GM12878 (cell line): ENCODE results near the gene GANAB. TPM values are rescaled to one million over a fixed set of nuclear protein-coding genes. Genes with fewer than 3 reads are reported as not detected.
A peak's percentile ranks its signal among the peaks of the same experiment; 100 is the strongest.

Experiments used
- ATAC-seq: fragments of 200-7000 bp; cut with Tn5 transposase; 3 replicates; pipeline ENCODE4 v1.9.1; 2020; ENCODE audit warnings: mild to moderate bottlenecking, moderate library complexity
- BruUV-seq: library from RNA; stranded (reverse); fragments of 400-500 nt; replicated peaks from 2 replicates; lab custom pipeline; 2021; lab: Mats Ljungman, UMichigan
- CTCF ChIA-PET: fragments of 300-600 bp; sonication (Branson Sonifier 250); formaldehyde crosslinking; extraction: SDS; loops from one replicate; lab custom pipeline; 2021; ENCODE audit warnings: inconsistent platforms; lab: Yijun Ruan, JAX
- POLR2A ChIA-PET: fragments of 350-600 bp; formaldehyde crosslinking; extraction: SDS; loops from one replicate; lab custom pipeline; 2021; ENCODE audit warnings: inconsistent platforms; lab: Charles Lee
- RAD21 ChIA-PET: fragments of 300-600 bp; sonication (Branson Sonifier 250); formaldehyde crosslinking; loops from one replicate; lab custom pipeline; 2023; ENCODE audit warnings: antibody characterized with exemption; ENCODE audit not compliant: unreplicated experiment; lab: Charles Lee
- SMC1A ChIA-PET: fragments of 300-600 bp; sonication (Branson Sonifier 250); formaldehyde crosslinking; loops from one replicate; lab custom pipeline; 2023; ENCODE audit not compliant: unreplicated experiment, uncharacterized antibody; lab: Charles Lee
- DNase-seq: peaks from one replicate; pipeline ENCODE4 v3.0.0-alpha.2; 2011; ENCODE audit warnings: low read depth, low spot score
- FAIRE-seq: peaks from 3 replicates; lab custom pipeline; 2011; peaks lifted over from hg19 to GRCh38; lab: Jason Lieb, UNC
- H2AFZ ChIP-seq: 2 replicates; pipeline ENCODE4 v1.6.0; 2011; ENCODE audit warnings: low read depth, low read length, control low read depth; ENCODE audit not compliant: control insufficient read depth
- H3K27ac ChIP-seq: 2 replicates; pipeline ENCODE4 v1.5.1; 2011; ENCODE audit warnings: control low read depth; ENCODE audit not compliant: control insufficient read depth, insufficient read depth
- H3K27me3 ChIP-seq, 2 experiments: replicated peaks in 1 of 2; 2 replicates each; pipeline versions ENCODE4 v1.6.0 to v1.6.1; 2011; ENCODE audit warnings: low read length in 1 of 2; ENCODE audit not compliant: control insufficient read depth in 2 of 2, insufficient read depth in 2 of 2
- H3K36me3 ChIP-seq, 2 experiments: 2 replicates each; pipeline ENCODE4 v1.5.1; 2011; ENCODE audit warnings: low read length in 1 of 2; ENCODE audit not compliant: control insufficient read depth in 2 of 2, insufficient read depth in 2 of 2
- H3K4me1 ChIP-seq: 2 replicates; pipeline ENCODE4 v1.6.1; 2011; ENCODE audit warnings: mild to moderate bottlenecking, low read length, moderate library complexity, mixed read lengths; ENCODE audit not compliant: control insufficient read depth, insufficient read depth
- H3K4me2 ChIP-seq: 2 replicates; pipeline ENCODE4 v1.6.0; 2011; ENCODE audit warnings: control low read depth; ENCODE audit not compliant: control insufficient read depth, insufficient read depth
- H3K4me3 ChIP-seq: fragments of 200-600 bp; sonication (generic); 2 replicates; pipeline ENCODE4 v1.5.1; 2016
- H3K79me2 ChIP-seq: 2 replicates; pipeline ENCODE4 v1.6.0; 2011; ENCODE audit warnings: low read length; ENCODE audit not compliant: control insufficient read depth, insufficient read depth
- H3K9ac ChIP-seq: 2 replicates; pipeline ENCODE4 v1.8.0; 2011; ENCODE audit warnings: low read length, control low read depth, mixed read lengths; ENCODE audit not compliant: control insufficient read depth, insufficient read depth
- H3K9me3 ChIP-seq: replicated peaks from 3 replicates; pipeline ENCODE4 v1.5.1; 2011; ENCODE audit warnings: mild to moderate bottlenecking, low read length; ENCODE audit not compliant: control insufficient read depth, insufficient read depth
- H4K20me1 ChIP-seq: 2 replicates; pipeline ENCODE4 v1.6.0; 2011; ENCODE audit not compliant: control insufficient read depth, insufficient read depth
- BHLHE40 ChIP-seq, 2 experiments: fragments of 450-650 bp in 1 of 2; IDR thresholded peaks; 2 replicates each; pipeline ENCODE4 v1.6.1; 2011 to 2017; ENCODE audit warnings: low read depth in 2 of 2, borderline replicate concordance in 1 of 2, improper control_type of control experiment in 1 of 2, low read length in 1 of 2, mild to moderate bottlenecking in 1 of 2
- CBFB ChIP-seq: IDR thresholded peaks from 2 replicates; pipeline ENCODE4 v1.6.1; 2016; ENCODE audit warnings: antibody characterized with exemption, low read depth
- CBX3 ChIP-seq: fragments of 200-600 bp; sonication (generic); IDR thresholded peaks from 2 replicates; pipeline ENCODE4 v1.6.1; 2016; ENCODE audit warnings: low read depth, borderline replicate concordance
- CBX5 ChIP-seq: sonication (generic); IDR thresholded peaks from 2 replicates; pipeline ENCODE4 v1.6.1; 2016; ENCODE audit warnings: low read depth, moderate library complexity, mild to moderate bottlenecking, inconsistent platforms
- CHD4 ChIP-seq: fragments of 200-600 bp; sonication (generic); IDR thresholded peaks from 2 replicates; pipeline ENCODE4 v1.6.1; 2016; ENCODE audit warnings: mild to moderate bottlenecking
- CREM ChIP-seq: IDR thresholded peaks from 2 replicates; pipeline ENCODE4 v1.6.1; 2014; ENCODE audit warnings: antibody characterized with exemption, low read depth
- DPF2 ChIP-seq: fragments of 450-650 bp; IDR thresholded peaks from 2 replicates; pipeline ENCODE4 v1.6.1; 2017; ENCODE audit warnings: mild to moderate bottlenecking
- FOS ChIP-seq: IDR thresholded peaks from 3 replicates; pipeline ENCODE4 v1.6.1; 2011; ENCODE audit warnings: borderline replicate concordance; ENCODE audit not compliant: insufficient read length; ENCODE audit errors: extremely low read depth
- HCFC1 ChIP-seq: fragments of 150-350 bp; IDR thresholded peaks from 2 replicates; pipeline ENCODE4 v1.6.1; 2014; ENCODE audit warnings: low read length
- IKZF2 ChIP-seq, 2 experiments: fragments of 450-650 bp; IDR thresholded peaks; 2 replicates each; pipeline ENCODE4 v1.6.1; 2017; ENCODE audit warnings: mild to moderate bottlenecking in 2 of 2, moderate library complexity in 2 of 2
- JUNB ChIP-seq: IDR thresholded peaks from 2 replicates; pipeline ENCODE4 v1.6.1; 2016; ENCODE audit warnings: antibody characterized with exemption, mild to moderate bottlenecking
- MYC ChIP-seq: IDR thresholded peaks from 2 replicates; pipeline ENCODE4 v1.6.1; 2011; ENCODE audit warnings: mild to moderate bottlenecking, low read length, moderate library complexity, inconsistent platforms; ENCODE audit not compliant: insufficient read depth, insufficient replicate concordance, insufficient read length, severe bottlenecking
- NR2C1 ChIP-seq: fragments of 450-650 bp; IDR thresholded peaks from 2 replicates; pipeline ENCODE4 v1.6.1; 2017; ENCODE audit warnings: antibody characterized with exemption, mild to moderate bottlenecking, moderate library complexity
- POLR2A ChIP-seq: IDR thresholded peaks from 2 replicates; pipeline ENCODE4 v1.6.1; 2011; ENCODE audit warnings: low read depth, mild to moderate bottlenecking, low read length
- RFX5 ChIP-seq: IDR thresholded peaks from 2 replicates; pipeline ENCODE4 v1.6.1; 2011; ENCODE audit warnings: low read depth, low read length, improper control_type of control experiment
- RUNX3 ChIP-seq: IDR thresholded peaks from 2 replicates; pipeline ENCODE4 v1.6.1; 2012; ENCODE audit warnings: low read length, inconsistent platforms
- SMAD1 ChIP-seq: fragments of 450-650 bp; IDR thresholded peaks from 2 replicates; pipeline ENCODE4 v1.6.1; 2018; ENCODE audit warnings: mild to moderate bottlenecking, low read depth; ENCODE audit not compliant: partially characterized antibody
- SUZ12 ChIP-seq: fragments of 200-600 bp; sonication (generic); IDR thresholded peaks from one replicate; pipeline ENCODE4 v1.6.1; 2018; ENCODE audit warnings: antibody characterized with exemption, mild to moderate bottlenecking; ENCODE audit not compliant: unreplicated experiment
- YY1 ChIP-seq: IDR thresholded peaks from 2 replicates; pipeline ENCODE4 v1.6.1; 2011; ENCODE audit warnings: low read depth, mild to moderate bottlenecking, low read length
- ZNF384 ChIP-seq: IDR thresholded peaks from 2 replicates; pipeline ENCODE4 v1.6.1; 2012; ENCODE audit warnings: low read depth, mild to moderate bottlenecking, low read length, improper control_type of control experiment, borderline replicate concordance
- ZSCAN29 ChIP-seq: fragments of 450-650 bp; IDR thresholded peaks from 2 replicates; pipeline ENCODE4 v1.6.1; 2017; ENCODE audit warnings: mild to moderate bottlenecking, moderate library complexity
- WGBS: methylation state at CpG from one replicate; pipeline ENCODE4 v1.1.6; 2016; ENCODE audit warnings: low lambda C conversion rate; ENCODE audit not compliant: insufficient replicate concordance, insufficient coverage; ENCODE audit errors: missing lambda C conversion rate; 5-methylcytosine and 5-hydroxymethylcytosine counted together
- in situ Hi-C: fragments of 300-500 bp; cut with MboI; formaldehyde crosslinking; loops from 9 replicates; pipeline ENCODE4 v1.14.3; 2018; ENCODE audit warnings: mixed read lengths
- intact Hi-C: fragments of 100-400 bp; cut with micrococcal nuclease; formaldehyde crosslinking; loops from one replicate; pipeline ENCODE4 v1.14.2; 2022; ENCODE audit not compliant: unreplicated experiment
- polyA plus RNA-seq, 11 experiments: library from polyadenylated mRNA; depleted of rRNA in 4 of 11; unstranded in 6 of 11; stranded (reverse) in 5 of 11; fragments of >200 nt; fragmentation: Nextera tagmentation in 4 of 11; fragmentation: Illumina TruSeq in 1 of 11; extraction: Ambion mirVana in 4 of 11; extraction: Trizol in 1 of 11; gene quantifications; 1 replicate in 1 of 11; 2 replicates in 10 of 11; pipeline versions ENCODE4 v1.2.1 to v1.2.3, GENCODE V29; 2011 to 2016; ENCODE audit warnings: inconsistent platforms in 2 of 11, missing spikeins in 2 of 11, low read depth in 1 of 11
- total RNA-seq, 4 experiments: library from RNA; depleted of rRNA in 3 of 4; stranded (reverse); fragments of >200 nt in 3 of 4; fragmentation: Illumina TruSeq in 1 of 4; extraction: Trizol in 1 of 4; gene quantifications; 2 replicates each; pipeline versions ENCODE4 v1.2.1 to v1.2.3, GENCODE V29; 2013 to 2021
- TF ChIP-seq, protein P1 (sequence below): fragments of 450-650 bp; IDR thresholded peaks from 2 replicates; pipeline ENCODE4 v1.6.1; 2017; ENCODE audit warnings: mild to moderate bottlenecking, low read depth, inconsistent platforms; ENCODE audit not compliant: poor library complexity, severe bottlenecking

Gene GANAB
- total and polyA plus RNA-seq, 10 of the 15 experiments (the other 5 are each of a cell fraction or from before 2014, with no cell fraction given), result 4.5 to 175 (median 102) TPM

DNA sequence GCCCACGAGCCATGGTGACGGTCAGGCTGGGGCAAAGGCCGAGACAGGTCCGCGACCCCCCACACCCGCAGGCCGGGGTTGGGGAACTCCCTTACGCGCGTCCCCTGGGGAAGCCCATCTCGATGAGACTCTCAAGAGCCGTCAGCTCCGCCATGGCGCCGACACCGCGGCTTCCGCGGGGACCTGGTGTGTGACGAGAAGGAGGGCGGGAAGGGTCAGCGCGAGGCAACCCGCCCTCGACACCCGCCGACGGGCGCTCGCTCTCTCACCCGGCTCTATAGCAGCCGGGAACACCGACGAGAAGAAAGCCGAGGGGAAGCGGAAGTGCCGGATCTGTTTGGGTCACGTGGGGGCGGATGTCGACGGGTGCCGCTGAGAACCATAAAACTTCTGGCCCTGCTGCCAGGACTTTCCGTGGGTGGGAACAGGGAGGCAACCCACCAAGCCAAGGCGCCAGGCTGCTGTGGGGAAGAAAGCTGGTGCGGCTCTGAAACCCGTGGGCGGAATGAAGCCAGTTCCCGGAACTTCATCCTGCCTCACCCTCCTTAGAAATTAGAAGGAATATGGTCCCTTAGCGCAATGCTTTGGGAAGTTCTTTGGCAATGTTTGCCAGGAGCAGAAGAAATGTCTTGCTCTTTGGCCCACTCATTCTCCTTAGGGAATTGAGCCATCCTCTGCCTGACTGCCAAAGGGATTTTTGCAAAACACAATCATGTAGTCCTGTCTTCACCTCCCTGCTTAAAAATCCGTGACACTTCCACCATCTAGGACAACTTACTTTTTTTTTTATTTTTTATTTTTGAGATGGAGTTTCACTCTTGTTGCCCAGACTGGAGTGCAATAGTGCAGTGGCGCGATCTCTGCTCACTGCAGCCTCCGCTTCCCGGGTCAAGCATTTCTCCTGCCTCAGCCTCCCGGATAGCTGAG, 32.6 kb upstream of the GANAB start, which contains the start of gene UBXN1:
Gene UBXN1, minus strand, starts transcription at position 304 of the 927 bp plus-strand sequence. Its CDS starts 150 bp downstream, at position 154.
- WGBS, result 9% methylated on average over 54 of the region's 55 CpGs
- H3K27ac ChIP-seq, result peak within 1 kb of the TSS; percentile 94
- peaks cover 20% of the 10 kb centered on the region for H3K79me2 ChIP-seq
- ChIA-PET RAD21 (interaction anchor here (0.6 to 1.9 kb wide), 5 partner anchors 14 to 254 kb away, joined by 3 to 8 read pairs (median 4); partner anchors contain the start of genes C11orf98, CSKMT and INTS5), POLR2A (interaction anchor here (0.6 to 9.7 kb wide), 9 partner anchors 9 to 175 kb away, joined by 3 to 83 read pairs (median 4); partner anchors contain the start of genes C11orf98, CSKMT, EEF1G and HNRNPUL2), SMC1A (interaction anchor here (1.0 to 1.6 kb wide), 2 partner anchors 13 to 79 kb away, joined by 3 read pairs; no protein-coding TSS in a partner anchor), CTCF (interaction anchor here (1.0 to 2.9 kb wide), 6 partner anchors 11 to 284 kb away, joined by 3 to 24 read pairs (median 6); no protein-coding TSS in a partner anchor)
- H3K9me3 ChIP-seq, result no peaks in the 10 kb centered on the region
- peak within 1 kb of the TSS; percentile 94 for H3K9ac ChIP-seq
- in situ Hi-C loops (no loop called here), intact Hi-C loops (no loop called here)
- H3K36me3 ChIP-seq, result peaks cover 0 to 10% of the 10 kb centered on the region in 2 experiments; a peak in 1 of 4 replicates
- H3K4me1 ChIP-seq, result peaks cover 11% of the 10 kb centered on the region
- peak within 1 kb of the TSS; percentile 77 for H3K4me2 ChIP-seq
- ATAC-seq (peak; percentile 90), DNase-seq (no peak), FAIRE-seq (peak; percentile 84)
- peak within 1 kb of the TSS; percentile 78 for H2AFZ ChIP-seq
- H4K20me1 ChIP-seq, result no peaks in the 10 kb centered on the region; the same call in 1 of the 2 replicates
- BruUV-seq, result TSS peak; percentile 88
- peak within 1 kb of the TSS; percentile 89 for H3K4me3 ChIP-seq
- no peaks in the 10 kb centered on the region for H3K27me3 ChIP-seq
- no peak for TF ChIP-seq CHD4
- no peak for TF ChIP-seq SMAD1
- no peak for TF ChIP-seq SUZ12
- no peak for TF ChIP-seq CBX3
- TF ChIP-seq YY1, result peak; percentile 85; the same call in 1 of the 2 replicates
- TF ChIP-seq RFX5, result no peak
- TF ChIP-seq, protein P1, sequence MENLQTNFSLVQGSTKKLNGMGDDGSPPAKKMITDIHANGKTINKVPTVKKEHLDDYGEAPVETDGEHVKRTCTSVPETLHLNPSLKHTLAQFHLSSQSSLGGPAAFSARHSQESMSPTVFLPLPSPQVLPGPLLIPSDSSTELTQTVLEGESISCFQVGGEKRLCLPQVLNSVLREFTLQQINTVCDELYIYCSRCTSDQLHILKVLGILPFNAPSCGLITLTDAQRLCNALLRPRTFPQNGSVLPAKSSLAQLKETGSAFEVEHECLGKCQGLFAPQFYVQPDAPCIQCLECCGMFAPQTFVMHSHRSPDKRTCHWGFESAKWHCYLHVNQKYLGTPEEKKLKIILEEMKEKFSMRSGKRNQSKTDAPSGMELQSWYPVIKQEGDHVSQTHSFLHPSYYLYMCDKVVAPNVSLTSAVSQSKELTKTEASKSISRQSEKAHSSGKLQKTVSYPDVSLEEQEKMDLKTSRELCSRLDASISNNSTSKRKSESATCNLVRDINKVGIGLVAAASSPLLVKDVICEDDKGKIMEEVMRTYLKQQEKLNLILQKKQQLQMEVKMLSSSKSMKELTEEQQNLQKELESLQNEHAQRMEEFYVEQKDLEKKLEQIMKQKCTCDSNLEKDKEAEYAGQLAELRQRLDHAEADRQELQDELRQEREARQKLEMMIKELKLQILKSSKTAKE, result peak; percentile 40
- TF ChIP-seq MYC, result no peak
- TF ChIP-seq BHLHE40 (IDR thresholded peaks at IDR 0.05; ENCODE audit: borderline replicate concordance in 1 of 2, low read depth in 2 of 2, low read length in 1 of 2), result peak; percentile 53 to 78; a peak in 3 of 4 replicates
- TF ChIP-seq NR2C1, result peak; percentile 64
- TF ChIP-seq HCFC1, result peak; percentile 74
- no peak for TF ChIP-seq FOS
- TF ChIP-seq JUNB, result no peak
- TF ChIP-seq DPF2, result 0 out of 2 replicates have a peak, but pooled peaks have one; percentile 57
- TF ChIP-seq IKZF2 (IDR thresholded peaks at IDR 0.05), result peak; percentile 79 to 82
- no peak for TF ChIP-seq ZSCAN29
- TF ChIP-seq CREM, result peak; percentile 75; the same call in 1 of the 2 replicates
- TF ChIP-seq RUNX3, result peak; percentile 47; the same call in 1 of the 2 replicates
- TF ChIP-seq POLR2A, result peak; percentile 94
- TF ChIP-seq ZNF384, result no peak
- TF ChIP-seq CBX5, result no peak
- no peak; the same call in 1 of the 2 replicates for TF ChIP-seq CBFB
